ENCODE results near the gene CIAPIN1. TPM values are rescaled to one million over a fixed set of nuclear protein-coding genes. Genes with fewer than 3 reads are reported as not detected.

The CIAPIN1 gene
- total RNA-seq, 1 donor from 2014 or later = 56.9 TPM

Other genes with a start within 250 kb of the CIAPIN1 start
- gene ARL2BP, start 202.1 kb downstream of the CIAPIN1 start, total RNA-seq = 37.1 TPM
- under 0.01 TPM for gene PLLP, start 162.7 kb downstream of the CIAPIN1 start, total RNA-seq
- not detected for gene CCL22, start 88.6 kb downstream of the CIAPIN1 start, total RNA-seq
- 0.52 TPM for gene CX3CL1, start 74.9 kb downstream of the CIAPIN1 start, total RNA-seq
- gene CCL17, start 42.6 kb downstream of the CIAPIN1 start, total RNA-seq = not detected
- 32.9 TPM for gene COQ9, start 94 bp upstream of the CIAPIN1 start, total RNA-seq
- 62.6 TPM for gene POLR2C, start 15.3 kb upstream of the CIAPIN1 start, total RNA-seq
- 6.8 TPM for gene DOK4, start 39.1 kb upstream of the CIAPIN1 start, total RNA-seq
- 7.8 TPM for gene CCDC102A, start 89.2 kb upstream of the CIAPIN1 start, total RNA-seq
- not detected for gene ADGRG5, start 95.3 kb upstream of the CIAPIN1 start, total RNA-seq
- 0.52 TPM for gene ADGRG1, start 181.2 kb upstream of the CIAPIN1 start, total RNA-seq
- gene ADGRG3, start 220.9 kb upstream of the CIAPIN1 start, total RNA-seq = 0.52 TPM
- gene DRC7, start 247.4 kb upstream of the CIAPIN1 start, total RNA-seq = not detected